Ovary (tissue), 3 donors: Measurements from ENCODE around the gene GTF2H2C_2.
A peak's percentile ranks its signal among the peaks of the same experiment; 100 is the strongest.
"Not testable (repeated sequence)": the region's sequence is repeated elsewhere in the genome, so short reads cannot be mapped to it uniquely, and the experiment has no call there.

Source experiments
- CTCF ChIP-seq, 3 donors: fragments of 450-650 bp in 2 of 3; fragments of 200-600 bp in 1 of 3; IDR thresholded peaks; one replicate each; pipeline versions ENCODE4 v1.5.1 to v1.8.0; 2016 to 2022; ENCODE audit warnings: antibody characterized with exemption in 3 of 3, mild to moderate bottlenecking in 1 of 3
- EP300 ChIP-seq: sonication (generic); formaldehyde crosslinking; IDR thresholded peaks from one replicate; pipeline ENCODE4 v1.6.1; 2017; ENCODE audit warnings: antibody characterized with exemption
- POLR2A ChIP-seq: fragments of 450-650 bp; IDR thresholded peaks from one replicate; pipeline ENCODE4 v1.6.1; 2017; ENCODE audit warnings: antibody characterized with exemption, mild to moderate bottlenecking, moderate library complexity
- donor health status: DM: no; HTN: no; CAD: no.

DNA sequence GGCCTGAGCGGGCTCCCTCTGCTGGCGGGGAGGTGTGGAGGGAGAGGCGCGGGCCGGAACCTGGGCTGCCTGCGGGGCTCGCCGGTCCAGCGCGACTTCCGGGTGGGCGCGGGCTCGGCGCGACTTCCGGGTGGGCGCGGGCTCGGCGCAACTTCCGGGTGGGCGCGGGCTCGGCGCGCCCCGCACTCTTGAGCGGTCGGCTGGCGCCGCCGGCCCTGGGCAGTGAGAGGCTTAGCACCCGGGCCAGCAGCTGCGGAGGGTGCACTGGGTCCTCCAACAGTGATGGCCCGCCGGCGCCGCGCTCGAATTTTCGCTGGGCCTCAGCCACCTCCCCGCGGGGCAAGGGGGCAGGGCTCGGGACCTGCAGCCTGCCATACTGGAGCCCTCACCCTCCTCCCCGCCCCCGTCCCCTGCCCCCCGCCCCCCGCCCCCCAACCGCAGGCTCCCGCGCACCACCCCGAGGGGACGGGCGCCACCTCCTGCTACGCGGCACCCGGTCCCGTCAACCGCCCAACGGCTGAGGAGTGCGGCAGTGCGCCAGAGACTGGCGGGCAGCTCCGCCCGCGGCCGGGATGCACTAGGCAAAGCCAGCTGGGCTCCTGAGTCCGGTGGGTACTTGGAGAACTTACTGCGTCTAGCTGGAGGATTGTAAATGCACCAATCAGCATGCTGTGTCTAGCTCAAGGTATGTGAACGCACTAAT, 14.0 kb upstream of the GTF2H2C_2 start:
- peak in 1 of 3 donors; percentile 25 for TF ChIP-seq CTCF (IDR thresholded peaks at IDR 0.05)
- not testable (repeated sequence) for TF ChIP-seq POLR2A, EP300
